NCI-H146 treated with DMSO at 0.1 percent for 48 hours (cell line): ENCODE measurements around the gene ECM2.

ENCODE experiments used
- DNase-seq: peaks from one replicate; lab custom pipeline; 2025; ENCODE audit not compliant: unreplicated experiment; lab: John Stamatoyannopoulos, UW

Gene ECM2

GRCh38 chr9:92501671-92502393 is 34.0 kb downstream of the ECM2 start:
- DNase-seq = no peak

GRCh38 chr9:92500725-92501124 is 35.1 kb downstream of the ECM2 start:
- no peak for DNase-seq

- no peak for DNase-seq
Observed at GRCh38 chr9:92499701-92500100, 36.1 kb downstream of the ECM2 start.

GRCh38 chr9:92496396-92497176 is 39.2 kb downstream of the ECM2 start:
- no peak for DNase-seq

- DNase-seq = no peak
Observed at GRCh38 chr9:92494856-92495255, 40.9 kb downstream of the ECM2 start.

GRCh38 chr9:92493749-92494387 is 41.9 kb downstream of the ECM2 start:
- no peak for DNase-seq

GRCh38 chr9:92492781-92493401 is 42.9 kb downstream of the ECM2 start:
- DNase-seq = peak; percentile 17

GRCh38 chr9:92488681-92489550 is 46.9 kb downstream of the ECM2 start:
- no peak for DNase-seq

GRCh38 chr9:92486371-92486770 is 49.4 kb downstream of the ECM2 start:
- DNase-seq = no peak

- no peak for DNase-seq
Observed at GRCh38 chr9:92484563-92484962, 51.2 kb downstream of the ECM2 start.

GRCh38 chr9:92483627-92484545 is 51.9 kb downstream of the ECM2 start:
- DNase-seq = no peak

- no peak for DNase-seq
Observed at GRCh38 chr9:92482805-92483204, 53.0 kb downstream of the ECM2 start.

- DNase-seq = no peak
Observed at GRCh38 chr9:92482329-92482728, 53.5 kb downstream of the ECM2 start, which contains the start of gene ASPN. TSS of gene ASPN (minus strand) at chr9:92482506.

GRCh38 chr9:92480986-92481633 is 54.7 kb downstream of the ECM2 start:
- DNase-seq = no peak

GRCh38 chr9:92480291-92480771 is 55.5 kb downstream of the ECM2 start:
- no peak for DNase-seq

- no peak for DNase-seq
Observed at GRCh38 chr9:92479346-92479745, 56.4 kb downstream of the ECM2 start.

GRCh38 chr9:92478783-92479182 is 57.0 kb downstream of the ECM2 start:
- DNase-seq = no peak

GRCh38 chr9:92476962-92477361 is 58.8 kb downstream of the ECM2 start:
- DNase-seq = no peak

GRCh38 chr9:92474587-92474986 is 61.2 kb downstream of the ECM2 start:
- DNase-seq = no peak
